Keratinocyte (primary cell): Measurements from ENCODE around the gene LHPP. TPM values are rescaled to one million over a fixed set of nuclear protein-coding genes. Genes with fewer than 3 reads are reported as not detected.

Source experiments
- DNase-seq: peaks from one replicate; pipeline ENCODE4 v3.0.0-alpha.2; 2011; ENCODE audit warnings: low read depth, missing footprints, low spot score
- FAIRE-seq: peaks from 2 replicates; lab custom pipeline; 2011; peaks lifted over from hg19 to GRCh38; lab: Jason Lieb, UNC
- H2AFZ ChIP-seq: 2 replicates; pipeline ENCODE4 v1.6.0; 2012; ENCODE audit warnings: low read length, control low read depth, inconsistent platforms; ENCODE audit not compliant: control insufficient read depth
- H3K27ac ChIP-seq: 2 replicates; pipeline ENCODE4 v1.5.1; 2011; ENCODE audit warnings: low read length; ENCODE audit not compliant: control insufficient read depth, insufficient read depth
- H3K27me3 ChIP-seq: 3 replicates; pipeline ENCODE4 v1.6.0; 2011; ENCODE audit warnings: low read length; ENCODE audit not compliant: control insufficient read depth, insufficient read depth; ENCODE audit errors: extremely low read depth
- H3K36me3 ChIP-seq, 2 experiments: 2 replicates in 1 of 2; 3 replicates in 1 of 2; pipeline ENCODE4 v1.5.1; 2011; ENCODE audit warnings: low read length in 2 of 2, mild to moderate bottlenecking in 1 of 2; ENCODE audit not compliant: control insufficient read depth in 2 of 2, insufficient read depth in 2 of 2; ENCODE audit errors: extremely low read depth in 1 of 2
- H3K4me1 ChIP-seq: 3 replicates; pipeline ENCODE4 v1.5.1; 2011; ENCODE audit warnings: low read length; ENCODE audit not compliant: control insufficient read depth, insufficient read depth; ENCODE audit errors: extremely low read depth
- H3K4me2 ChIP-seq: 3 replicates; pipeline ENCODE4 v1.6.0; 2011; ENCODE audit warnings: low read depth, low read length; ENCODE audit not compliant: control insufficient read depth, insufficient read depth; ENCODE audit errors: extremely low read depth
- H3K4me3 ChIP-seq, 3 experiments: fragments of 200-600 bp in 1 of 3; sonication (generic) in 1 of 3; 2 replicates in 2 of 3; 3 replicates in 1 of 3; pipeline ENCODE4 v1.5.1; 2011 to 2016; ENCODE audit warnings: low read length in 3 of 3, mild to moderate bottlenecking in 3 of 3, control low read depth in 2 of 3, inconsistent platforms in 1 of 3, low read depth in 1 of 3, mixed read lengths in 1 of 3, mixed run types in 1 of 3, moderate library complexity in 1 of 3; ENCODE audit not compliant: control insufficient read depth in 2 of 3, insufficient read depth in 2 of 3; ENCODE audit errors: extremely low read depth in 1 of 3
- H3K79me2 ChIP-seq: 2 replicates; pipeline ENCODE4 v1.6.0; 2012; ENCODE audit warnings: low read length; ENCODE audit not compliant: control insufficient read depth, insufficient read depth
- H3K9ac ChIP-seq: 3 replicates; pipeline ENCODE4 v1.6.0; 2011; ENCODE audit warnings: low read length; ENCODE audit not compliant: control insufficient read depth, insufficient read depth; ENCODE audit errors: extremely low read depth
- H3K9me1 ChIP-seq: 3 replicates; pipeline ENCODE4 v1.6.0; 2011; ENCODE audit warnings: low read length; ENCODE audit not compliant: control insufficient read depth, insufficient read depth; ENCODE audit errors: extremely low read depth
- H3K9me3 ChIP-seq: 2 replicates; pipeline ENCODE4 v1.5.1; 2012; ENCODE audit warnings: low read depth, low read length; ENCODE audit not compliant: control insufficient read depth
- H4K20me1 ChIP-seq: 3 replicates; pipeline ENCODE4 v1.6.0; 2011; ENCODE audit warnings: low read length; ENCODE audit not compliant: control insufficient read depth, insufficient read depth; ENCODE audit errors: extremely low read depth
- CTCF ChIP-seq, 3 experiments: IDR thresholded peaks in 1 of 3; conservative IDR thresholded peaks in 1 of 3; optimal IDR thresholded peaks in 1 of 3; 2 replicates in 2 of 3; 3 replicates in 1 of 3; pipeline versions ENCODE3 to v1.5.1; 2011; ENCODE audit warnings: low read length in 3 of 3, mild to moderate bottlenecking in 3 of 3, moderate library complexity in 2 of 3, control low read depth in 1 of 3, inconsistent platforms in 1 of 3; ENCODE audit not compliant: insufficient read depth in 2 of 3; ENCODE audit errors: extremely low read depth in 1 of 3
- EZH2 ChIP-seq: IDR thresholded peaks from one replicate; pipeline ENCODE4 v1.6.1; 2012; ENCODE audit warnings: inconsistent platforms, mild to moderate bottlenecking, low read length, moderate library complexity
- dilution Hi-C: fragments of 300-500 bp; cut with MboI; formaldehyde crosslinking; loops from one replicate; pipeline ENCODE4 v1.7.0; 2020; ENCODE audit warnings: low sequenced_read_pairs; ENCODE audit not compliant: extremely low pct_ligation_motif_present
- polyA plus RNA-seq, 5 experiments: library from polyadenylated mRNA; depleted of rRNA in 3 of 5; stranded (reverse) in 3 of 5; stranded (forward) in 1 of 5; unstranded in 1 of 5; fragments of >200 nt; gene quantifications; 1 replicate in 1 of 5; 2 replicates in 3 of 5; 3 replicates in 1 of 5; pipeline versions ENCODE4 v1.2.1 to v1.2.3, GENCODE V29; 2011 to 2012; ENCODE audit warnings: missing spikeins in 2 of 5, low read depth in 1 of 5, low replicate concordance in 1 of 5

Gene LHPP
- polyA plus RNA-seq, 1 donor (not counting 4 experiments of a cell fraction or from before 2014, with no cell fraction given): 13.1 TPM

GRCh38 chr10:124529661-124530214 lies 68.1 kb downstream of the LHPP start:
- FAIRE-seq: no peak
- no peaks in the 10 kb centered on the region for H3K79me2 ChIP-seq
- dilution Hi-C loops: no loop called here
- peaks cover 12% of the 10 kb centered on the region for H3K4me1 ChIP-seq
- no peak overlapping the region for H3K4me2 ChIP-seq
- no peaks in the 10 kb centered on the region for H3K9me1 ChIP-seq
- TF ChIP-seq EZH2 (no peak), CTCF (optimal IDR thresholded peaks at IDR 0.05 in 1 of 3, IDR thresholded peaks at IDR 0.05 in 1 of 3, conservative IDR thresholded peaks at IDR 0.05 in 1 of 3; ENCODE audit: extremely low read depth in 1 of 3, insufficient read depth in 2 of 3, low read length in 3 of 3) (peak in 1 of 3 experiments; percentile 2)
- H3K36me3 ChIP-seq: no peaks in the 10 kb centered on the region
- H3K4me3 ChIP-seq: no peak overlapping the region
- DNase-seq: no peak
- H4K20me1 ChIP-seq: no peaks in the 10 kb centered on the region
- no peaks in the 10 kb centered on the region for H3K9me3 ChIP-seq
- H3K27me3 ChIP-seq: no peaks in the 10 kb centered on the region
- H2AFZ ChIP-seq: no peak overlapping the region
- no peak overlapping the region for H3K9ac ChIP-seq
- H3K27ac ChIP-seq: no peak overlapping the region

GRCh38 chr10:124530215-124530665 lies 68.6 kb downstream of the LHPP start:
- no peak overlapping the region for H3K4me3 ChIP-seq
- no peak overlapping the region for H3K4me2 ChIP-seq
- H3K9me1 ChIP-seq: no peaks in the 10 kb centered on the region
- H2AFZ ChIP-seq: peak overlapping the region; percentile 46
- TF ChIP-seq CTCF (optimal IDR thresholded peaks at IDR 0.05 in 1 of 3, IDR thresholded peaks at IDR 0.05 in 1 of 3, conservative IDR thresholded peaks at IDR 0.05 in 1 of 3; ENCODE audit: extremely low read depth in 1 of 3, insufficient read depth in 2 of 3, low read length in 3 of 3) (peak; percentile 69 to 99 (median 95)), EZH2 (no peak)
- FAIRE-seq: peak; percentile 67
- H3K9me3 ChIP-seq: no peaks in the 10 kb centered on the region
- DNase-seq: peak; percentile 53
- no peaks in the 10 kb centered on the region for H4K20me1 ChIP-seq
- no peaks in the 10 kb centered on the region for H3K79me2 ChIP-seq
- no peaks in the 10 kb centered on the region for H3K27me3 ChIP-seq
- no peaks in the 10 kb centered on the region for H3K36me3 ChIP-seq
- H3K9ac ChIP-seq: no peak overlapping the region
- dilution Hi-C loops: no loop called here
- H3K4me1 ChIP-seq: peaks cover 7% of the 10 kb centered on the region
- no peak overlapping the region for H3K27ac ChIP-seq
